ENCODE measurements around the gene C6orf52. TPM values are rescaled to one million over a fixed set of nuclear protein-coding genes. Genes with fewer than 3 reads are reported as not detected.

The C6orf52 gene
- total RNA-seq, 1 experiment from 2014 or later = not detected

GRCh38 chr6:10643201-10643651, 51.2 kb downstream of the C6orf52 start:
- no peaks in the 10 kb centered on the region for H3K27me3 ChIP-seq
- DNase-seq = no peak
- H3K9me3 ChIP-seq (replicated peaks) = no peaks in the 10 kb centered on the region
- H3K4me3 ChIP-seq = no peak overlapping the region
- H3K4me1 ChIP-seq = no peaks in the 10 kb centered on the region
- H3K36me3 ChIP-seq = no peaks in the 10 kb centered on the region
- H3K27ac ChIP-seq = no peak overlapping the region

GRCh38 chr6:10641528-10641927, 52.9 kb downstream of the C6orf52 start:
- Histone ChIP-seq H3K4me3 (no peak overlapping the region), H3K27ac (no peak overlapping the region), H3K9me3 (replicated peaks) (no peaks in the 10 kb centered on the region), H3K27me3 (no peaks in the 10 kb centered on the region), H3K36me3 (no peaks in the 10 kb centered on the region), H3K4me1 (no peaks in the 10 kb centered on the region)
- no peak for DNase-seq

- H3K27me3 ChIP-seq = no peaks in the 10 kb centered on the region
Measured at GRCh38 chr6:10640412-10640811, 54.0 kb downstream of the C6orf52 start.

GRCh38 chr6:10633216-10633615, 61.2 kb downstream of the C6orf52 start:
- Histone ChIP-seq H3K36me3 (no peaks in the 10 kb centered on the region), H3K4me1 (no peaks in the 10 kb centered on the region), H3K4me3 (no peak overlapping the region), H3K27ac (no peak overlapping the region), H3K27me3 (no peaks in the 10 kb centered on the region), H3K9me3 (replicated peaks) (no peaks in the 10 kb centered on the region)
- DNase-seq = no peak

More at GRCh38 chr6:10640412-10640811, 54.0 kb downstream of the C6orf52 start:
- Histone ChIP-seq H3K4me3 (no peak overlapping the region), H3K9me3 (replicated peaks) (no peaks in the 10 kb centered on the region), H3K27ac (no peak overlapping the region), H3K4me1 (no peaks in the 10 kb centered on the region), H3K36me3 (no peaks in the 10 kb centered on the region)
- DNase-seq = no peak

- no peak for DNase-seq
- H3K4me3 ChIP-seq = no peak overlapping the region
- H3K36me3 ChIP-seq = no peaks in the 10 kb centered on the region
- no peak overlapping the region for H3K27ac ChIP-seq
- H3K4me1 ChIP-seq = no peaks in the 10 kb centered on the region
- no peaks in the 10 kb centered on the region for H3K27me3 ChIP-seq
- H3K9me3 ChIP-seq (replicated peaks) = no peaks in the 10 kb centered on the region
Measured at GRCh38 chr6:10630178-10630577, 64.2 kb downstream of the C6orf52 start.

GRCh38 chr6:10627800-10628199, 66.6 kb downstream of the C6orf52 start:
- Histone ChIP-seq H3K27me3 (no peaks in the 10 kb centered on the region), H3K36me3 (no peaks in the 10 kb centered on the region), H3K9me3 (replicated peaks) (no peaks in the 10 kb centered on the region), H3K27ac (no peak overlapping the region), H3K4me3 (no peak overlapping the region), H3K4me1 (no peaks in the 10 kb centered on the region)
- no peak for DNase-seq

GRCh38 chr6:10626154-10626741, 68.2 kb downstream of the C6orf52 start:
- H3K27ac ChIP-seq = no peak overlapping the region
- H3K27me3 ChIP-seq = no peaks in the 10 kb centered on the region
- no peaks in the 10 kb centered on the region for H3K4me1 ChIP-seq
- H3K9me3 ChIP-seq (replicated peaks) = no peaks in the 10 kb centered on the region
- H3K36me3 ChIP-seq = no peaks in the 10 kb centered on the region
- no peak overlapping the region for H3K4me3 ChIP-seq
- DNase-seq = no peak

GRCh38 chr6:10624836-10625235, 69.6 kb downstream of the C6orf52 start:
- H3K27me3 ChIP-seq = no peaks in the 10 kb centered on the region
- no peak for DNase-seq
- H3K4me1 ChIP-seq = no peaks in the 10 kb centered on the region
- H3K27ac ChIP-seq = no peak overlapping the region
- no peaks in the 10 kb centered on the region for H3K9me3 ChIP-seq (replicated peaks)
- no peaks in the 10 kb centered on the region for H3K36me3 ChIP-seq
- no peak overlapping the region for H3K4me3 ChIP-seq

- peak in 1 of 2 experiments; percentile 4 for DNase-seq
- Histone ChIP-seq H3K36me3 (no peaks in the 10 kb centered on the region), H3K4me1 (no peaks in the 10 kb centered on the region), H3K27me3 (no peaks in the 10 kb centered on the region), H3K27ac (no peak overlapping the region), H3K9me3 (replicated peaks) (no peaks in the 10 kb centered on the region), H3K4me3 (no peak overlapping the region)
Measured at GRCh38 chr6:10621847-10622246, 72.6 kb downstream of the C6orf52 start.

Other genes starting within 250 kb of the C6orf52 start
- gene GCNT2, start 173.3 kb downstream of the C6orf52 start, total RNA-seq (2014; rRNA removed; shearing (Covaris generic)) = 0.14 and 0.28 TPM in 2 replicates
- gene PAK1IP1, start 356 bp upstream of the C6orf52 start, total RNA-seq (2014; rRNA removed; shearing (Covaris generic)) = 23.3 and 25.5 TPM in 2 replicates
- gene TMEM14C, start 28.5 kb upstream of the C6orf52 start, total RNA-seq (2014; rRNA removed; shearing (Covaris generic)) = 92.3 and 97.2 TPM in 2 replicates
- 68.8 and 73.7 TPM in 2 replicates for gene TMEM14B, start 53.2 kb upstream of the C6orf52 start, total RNA-seq (2014; rRNA removed; shearing (Covaris generic))
- gene MAK, start 143.9 kb upstream of the C6orf52 start, total RNA-seq (2014; rRNA removed; shearing (Covaris generic)) = 0.18 and 0.51 TPM in 2 replicates
- gene GCM2, start 187.4 kb upstream of the C6orf52 start, total RNA-seq (2014; rRNA removed; shearing (Covaris generic)) = 0.05 TPM in 1 of 2 replicates, not detected in the other
- 3.0 and 3.5 TPM in 2 replicates for gene SYCP2L, start 192.4 kb upstream of the C6orf52 start, total RNA-seq (2014; rRNA removed; shearing (Covaris generic))